NCI-H1417 treated with DMSO at 0.1 percent for 48 hours (cell line): ENCODE results near the gene DMXL2.
"Not testable (repeated sequence)": the region's sequence is repeated elsewhere in the genome, so short reads cannot be mapped to it uniquely, and the experiment has no call there.

Experiments
- DNase-seq: peaks from one replicate; lab custom pipeline; 2025; lab: John Stamatoyannopoulos, UW

The DMXL2 gene

GRCh38 chr15:51576911-51577500, 45.6 kb downstream of the DMXL2 start:
- DNase-seq, result no peak

- DNase-seq, result no peak
These were observed 46.2 kb downstream of the DMXL2 start for GRCh38 chr15:51576286-51576850.

- no peak for DNase-seq
These were observed 46.8 kb downstream of the DMXL2 start for GRCh38 chr15:51575775-51576174.

- DNase-seq, result not testable (repeated sequence)
These were observed 49.2 kb downstream of the DMXL2 start for GRCh38 chr15:51573352-51573751.

GRCh38 chr15:51568939-51569784, 53.4 kb downstream of the DMXL2 start:
- not testable (repeated sequence) for DNase-seq

- DNase-seq, result no peak
These were observed 61.3 kb downstream of the DMXL2 start for GRCh38 chr15:51561271-51561670.

- DNase-seq, result no peak
These were observed 63.7 kb downstream of the DMXL2 start for GRCh38 chr15:51558876-51559275.

- no peak for DNase-seq
These were observed 64.2 kb downstream of the DMXL2 start for GRCh38 chr15:51558411-51558810.

GRCh38 chr15:51550841-51551240, 71.7 kb downstream of the DMXL2 start:
- no peak for DNase-seq

- DNase-seq, result no peak
These were observed 74.9 kb downstream of the DMXL2 start for GRCh38 chr15:51547656-51548055.

GRCh38 chr15:51536965-51537574, 85.5 kb downstream of the DMXL2 start:
- no peak for DNase-seq

GRCh38 chr15:51533672-51534398, 88.7 kb downstream of the DMXL2 start:
- no peak for DNase-seq

GRCh38 chr15:51526955-51527354, 95.6 kb downstream of the DMXL2 start:
- no peak for DNase-seq

- no peak for DNase-seq
These were observed 98.2 kb downstream of the DMXL2 start for GRCh38 chr15:51524376-51524775.

GRCh38 chr15:51516291-51516690, 106.3 kb downstream of the DMXL2 start:
- DNase-seq, result no peak

- no peak for DNase-seq
These were observed 117.3 kb downstream of the DMXL2 start for GRCh38 chr15:51505251-51505650.

- no peak for DNase-seq
These were observed 119.6 kb downstream of the DMXL2 start for GRCh38 chr15:51503003-51503402.

- DNase-seq, result no peak
These were observed 123.1 kb downstream of the DMXL2 start for GRCh38 chr15:51499379-51499976.

GRCh38 chr15:51497806-51498205, 124.8 kb downstream of the DMXL2 start:
- DNase-seq, result no peak

- DNase-seq, result no peak
These were observed 126.3 kb downstream of the DMXL2 start for GRCh38 chr15:51496246-51496645.

GRCh38 chr15:51494411-51495314, 127.9 kb downstream of the DMXL2 start:
- DNase-seq, result no peak
